ENCODE data around the gene SLC2A4RG. TPM values are rescaled to one million over a fixed set of nuclear protein-coding genes. Genes with fewer than 3 reads are reported as not detected.

The SLC2A4RG gene
- total and polyA plus RNA-seq, 2 of the 13 experiments (the other 11 are each of a cell fraction or from before 2014, with no cell fraction given), result 91.4 to 95.9 TPM

DNA sequence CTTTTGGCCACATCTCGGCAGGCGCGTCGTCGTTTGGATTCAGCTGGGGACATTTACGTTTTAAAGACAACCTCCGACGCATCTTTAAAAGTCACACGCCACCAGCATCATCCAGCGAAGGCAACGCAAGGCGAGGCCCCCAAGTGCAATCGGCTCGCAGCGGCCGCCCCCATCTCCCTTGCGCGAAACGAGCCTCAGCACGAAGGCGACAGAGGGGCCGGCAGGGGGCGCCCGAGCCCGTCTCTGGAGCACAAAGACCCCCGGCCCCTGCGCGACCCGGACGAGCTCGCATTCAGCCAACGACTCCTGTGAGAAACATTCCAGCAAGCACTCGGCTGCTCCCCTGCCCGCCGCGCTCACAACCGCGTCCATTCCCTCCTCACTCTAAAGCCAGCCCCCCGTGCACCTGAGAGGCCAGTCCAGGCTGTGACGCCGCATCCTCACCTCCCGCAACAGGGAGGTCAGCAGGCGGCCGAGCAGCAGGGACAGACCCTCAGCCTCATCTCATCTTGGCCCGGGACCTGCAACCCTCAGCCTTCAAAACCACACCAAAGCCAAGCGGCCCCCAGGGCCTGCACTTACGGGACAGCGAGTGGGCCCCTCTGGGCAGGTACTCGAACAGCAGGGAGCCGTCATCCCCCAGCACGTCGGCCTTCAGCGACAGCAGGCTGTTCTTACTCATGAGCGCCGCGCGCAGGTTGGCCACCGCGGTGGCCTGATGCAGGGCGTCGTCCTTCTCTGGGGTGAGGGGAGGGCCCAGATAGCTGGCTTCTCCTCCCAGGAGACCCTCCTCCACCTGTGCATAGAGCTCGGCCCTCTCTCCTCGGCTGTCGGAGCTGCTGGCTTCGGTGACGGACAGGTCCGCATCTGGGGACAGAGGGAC is 35.8 kb downstream of the SLC2A4RG start (continued):
- TF ChIP-seq, protein P1, sequence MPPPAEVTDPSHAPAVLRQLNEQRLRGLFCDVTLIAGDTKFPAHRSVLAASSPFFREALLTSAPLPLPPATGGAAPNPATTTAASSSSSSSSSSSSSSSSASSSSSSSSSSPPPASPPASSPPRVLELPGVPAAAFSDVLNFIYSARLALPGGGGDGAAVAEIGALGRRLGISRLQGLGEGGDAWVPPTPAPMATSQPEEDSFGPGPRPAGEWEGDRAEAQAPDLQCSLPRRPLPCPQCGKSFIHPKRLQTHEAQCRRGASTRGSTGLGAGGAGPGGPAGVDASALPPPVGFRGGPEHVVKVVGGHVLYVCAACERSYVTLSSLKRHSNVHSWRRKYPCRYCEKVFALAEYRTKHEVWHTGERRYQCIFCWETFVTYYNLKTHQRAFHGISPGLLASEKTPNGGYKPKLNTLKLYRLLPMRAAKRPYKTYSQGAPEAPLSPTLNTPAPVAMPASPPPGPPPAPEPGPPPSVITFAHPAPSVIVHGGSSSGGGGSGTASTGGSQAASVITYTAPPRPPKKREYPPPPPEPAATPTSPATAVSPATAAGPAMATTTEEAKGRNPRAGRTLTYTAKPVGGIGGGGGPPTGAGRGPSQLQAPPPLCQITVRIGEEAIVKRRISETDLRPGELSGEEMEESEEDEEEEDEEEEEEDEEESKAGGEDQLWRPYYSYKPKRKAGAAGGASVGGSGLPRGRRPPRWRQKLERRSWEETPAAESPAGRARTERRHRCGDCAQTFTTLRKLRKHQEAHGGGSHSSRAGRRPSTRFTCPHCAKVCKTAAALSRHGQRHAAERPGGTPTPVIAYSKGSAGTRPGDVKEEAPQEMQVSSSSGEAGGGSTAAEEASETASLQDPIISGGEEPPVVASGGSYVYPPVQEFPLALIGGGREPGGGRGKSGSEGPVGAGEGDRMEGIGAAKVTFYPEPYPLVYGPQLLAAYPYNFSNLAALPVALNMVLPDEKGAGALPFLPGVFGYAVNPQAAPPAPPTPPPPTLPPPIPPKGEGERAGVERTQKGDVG (CRISPR knock-in tag; IDR thresholded peaks at IDR 0.05; ENCODE audit: borderline replicate concordance), result peak; percentile 94; the same call in 1 of the 2 replicates
- TF ChIP-seq U2AF1 (optimal IDR thresholded peaks at IDR 0.05; ENCODE audit: low read depth, low read length) (no peak), AGO1 (IDR thresholded peaks at IDR 0.05; ENCODE audit: low read depth, low read length, poor library complexity, severe bottlenecking) (no peak), MAF1 (CRISPR knock-in tag; IDR thresholded peaks at IDR 0.05; ENCODE audit: borderline replicate concordance) (no peak), ZBTB38 (CRISPR knock-in tag; IDR thresholded peaks at IDR 0.05) (peak; percentile 100), ZNF510 (CRISPR knock-in tag; IDR thresholded peaks at IDR 0.05; ENCODE audit: low read depth) (no peak), ARHGAP35 (CRISPR knock-in tag; IDR thresholded peaks at IDR 0.05; ENCODE audit: borderline replicate concordance) (no peak), CREM (IDR thresholded peaks at IDR 0.05) (no peak), CREM (CRISPR knock-in tag; IDR thresholded peaks at IDR 0.05) (0 out of 2 replicates have a peak, but pooled peaks have one; percentile 13), PRPF4 (IDR thresholded peaks at IDR 0.05; ENCODE audit: low read depth, low read length, poor library complexity, severe bottlenecking) (peak; percentile 89), ZMYM3 (CRISPR knock-in tag; IDR thresholded peaks at IDR 0.05) (0 out of 2 replicates have a peak, but pooled peaks have one; percentile 29), ZNF674 (CRISPR knock-in tag; IDR thresholded peaks at IDR 0.05; ENCODE audit: low read depth) (no peak), ZNF572 (CRISPR knock-in tag; IDR thresholded peaks at IDR 0.05) (0 out of 2 replicates have a peak, but pooled peaks have one; percentile 10), ZNF768 (CRISPR knock-in tag; IDR thresholded peaks at IDR 0.05) (peak; percentile 62; the same call in 1 of the 2 replicates)
- TF ChIP-seq, protein P2, sequence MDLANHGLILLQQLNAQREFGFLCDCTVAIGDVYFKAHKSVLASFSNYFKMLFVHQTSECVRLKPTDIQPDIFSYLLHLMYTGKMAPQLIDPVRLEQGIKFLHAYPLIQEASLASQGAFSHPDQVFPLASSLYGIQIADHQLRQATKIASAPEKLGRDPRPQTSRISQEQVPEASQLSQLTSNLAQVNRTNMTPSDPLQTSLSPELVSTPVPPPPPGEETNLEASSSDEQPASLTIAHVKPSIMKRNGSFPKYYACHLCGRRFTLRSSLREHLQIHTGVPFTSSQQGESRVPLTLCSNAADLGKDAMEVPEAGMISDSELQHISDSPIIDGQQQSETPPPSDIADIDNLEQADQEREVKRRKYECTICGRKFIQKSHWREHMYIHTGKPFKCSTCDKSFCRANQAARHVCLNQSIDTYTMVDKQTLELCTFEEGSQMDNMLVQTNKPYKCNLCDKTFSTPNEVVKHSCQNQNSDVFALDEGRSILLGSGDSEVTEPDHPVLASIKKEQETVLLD (CRISPR knock-in tag; IDR thresholded peaks at IDR 0.05; ENCODE audit: low read depth), result no peak
- TF ChIP-seq, protein P3, sequence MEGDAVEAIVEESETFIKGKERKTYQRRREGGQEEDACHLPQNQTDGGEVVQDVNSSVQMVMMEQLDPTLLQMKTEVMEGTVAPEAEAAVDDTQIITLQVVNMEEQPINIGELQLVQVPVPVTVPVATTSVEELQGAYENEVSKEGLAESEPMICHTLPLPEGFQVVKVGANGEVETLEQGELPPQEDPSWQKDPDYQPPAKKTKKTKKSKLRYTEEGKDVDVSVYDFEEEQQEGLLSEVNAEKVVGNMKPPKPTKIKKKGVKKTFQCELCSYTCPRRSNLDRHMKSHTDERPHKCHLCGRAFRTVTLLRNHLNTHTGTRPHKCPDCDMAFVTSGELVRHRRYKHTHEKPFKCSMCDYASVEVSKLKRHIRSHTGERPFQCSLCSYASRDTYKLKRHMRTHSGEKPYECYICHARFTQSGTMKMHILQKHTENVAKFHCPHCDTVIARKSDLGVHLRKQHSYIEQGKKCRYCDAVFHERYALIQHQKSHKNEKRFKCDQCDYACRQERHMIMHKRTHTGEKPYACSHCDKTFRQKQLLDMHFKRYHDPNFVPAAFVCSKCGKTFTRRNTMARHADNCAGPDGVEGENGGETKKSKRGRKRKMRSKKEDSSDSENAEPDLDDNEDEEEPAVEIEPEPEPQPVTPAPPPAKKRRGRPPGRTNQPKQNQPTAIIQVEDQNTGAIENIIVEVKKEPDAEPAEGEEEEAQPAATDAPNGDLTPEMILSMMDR (CRISPR knock-in tag; IDR thresholded peaks at IDR 0.05), result peak; percentile 77
- TF ChIP-seq, protein P4, sequence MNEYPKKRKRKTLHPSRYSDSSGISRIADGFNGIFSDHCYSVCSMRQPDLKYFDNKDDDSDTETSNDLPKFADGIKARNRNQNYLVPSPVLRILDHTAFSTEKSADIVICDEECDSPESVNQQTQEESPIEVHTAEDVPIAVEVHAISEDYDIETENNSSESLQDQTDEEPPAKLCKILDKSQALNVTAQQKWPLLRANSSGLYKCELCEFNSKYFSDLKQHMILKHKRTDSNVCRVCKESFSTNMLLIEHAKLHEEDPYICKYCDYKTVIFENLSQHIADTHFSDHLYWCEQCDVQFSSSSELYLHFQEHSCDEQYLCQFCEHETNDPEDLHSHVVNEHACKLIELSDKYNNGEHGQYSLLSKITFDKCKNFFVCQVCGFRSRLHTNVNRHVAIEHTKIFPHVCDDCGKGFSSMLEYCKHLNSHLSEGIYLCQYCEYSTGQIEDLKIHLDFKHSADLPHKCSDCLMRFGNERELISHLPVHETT (CRISPR knock-in tag; conservative IDR thresholded peaks at IDR 0.05), result no peak
- TF ChIP-seq, protein P5, sequence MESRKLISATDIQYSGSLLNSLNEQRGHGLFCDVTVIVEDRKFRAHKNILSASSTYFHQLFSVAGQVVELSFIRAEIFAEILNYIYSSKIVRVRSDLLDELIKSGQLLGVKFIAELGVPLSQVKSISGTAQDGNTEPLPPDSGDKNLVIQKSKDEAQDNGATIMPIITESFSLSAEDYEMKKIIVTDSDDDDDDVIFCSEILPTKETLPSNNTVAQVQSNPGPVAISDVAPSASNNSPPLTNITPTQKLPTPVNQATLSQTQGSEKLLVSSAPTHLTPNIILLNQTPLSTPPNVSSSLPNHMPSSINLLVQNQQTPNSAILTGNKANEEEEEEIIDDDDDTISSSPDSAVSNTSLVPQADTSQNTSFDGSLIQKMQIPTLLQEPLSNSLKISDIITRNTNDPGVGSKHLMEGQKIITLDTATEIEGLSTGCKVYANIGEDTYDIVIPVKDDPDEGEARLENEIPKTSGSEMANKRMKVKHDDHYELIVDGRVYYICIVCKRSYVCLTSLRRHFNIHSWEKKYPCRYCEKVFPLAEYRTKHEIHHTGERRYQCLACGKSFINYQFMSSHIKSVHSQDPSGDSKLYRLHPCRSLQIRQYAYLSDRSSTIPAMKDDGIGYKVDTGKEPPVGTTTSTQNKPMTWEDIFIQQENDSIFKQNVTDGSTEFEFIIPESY (CRISPR knock-in tag; IDR thresholded peaks at IDR 0.05), result peak; percentile 100

All from HepG2 (cell line).